Measurements from ENCODE around the gene ANKRD33B. TPM values are rescaled to one million over a fixed set of nuclear protein-coding genes. Genes with fewer than 3 reads are reported as not detected.

The ANKRD33B gene
- total RNA-seq, 4 donors from 2014 or later = 0.57 to 6.5 (median 1.7) TPM

DNA sequence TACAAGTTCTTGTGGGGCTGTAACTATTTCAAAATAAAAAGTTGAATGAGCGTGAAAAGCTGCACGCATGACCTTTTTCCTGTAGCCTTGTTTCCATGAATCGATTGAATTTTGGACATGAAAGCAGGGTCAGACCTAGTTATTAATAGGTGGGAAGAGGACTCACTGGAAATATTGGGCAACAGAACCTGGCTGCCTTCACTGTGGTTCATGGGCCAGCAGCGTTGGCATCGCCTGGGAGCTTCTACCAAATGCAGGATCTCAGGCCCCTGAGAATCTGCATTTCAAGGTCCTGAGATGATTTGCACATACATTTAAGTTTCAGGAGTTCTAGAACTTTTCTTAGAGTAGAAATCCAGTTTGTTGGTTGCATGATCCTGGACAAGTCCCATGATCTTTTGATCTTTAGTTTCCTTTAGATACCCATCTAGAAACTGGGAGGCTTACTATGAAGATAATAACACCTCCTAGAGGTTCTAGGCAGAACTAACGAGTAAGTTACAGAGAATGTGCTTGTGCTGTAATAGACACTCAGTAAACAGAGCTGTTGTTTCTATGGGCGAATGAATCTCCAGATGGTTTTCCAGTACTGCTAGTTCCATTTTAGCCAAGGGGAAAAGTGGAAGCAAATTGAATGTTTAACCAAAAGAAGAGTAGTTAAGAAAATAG is 12.4 kb downstream of the ANKRD33B start:
- peaks cover 0 to 16% (median 15%) of the 10 kb centered on the region in 3 donors for H3K4me1 ChIP-seq
- DNase-seq = no peak
- H3K27ac ChIP-seq = no peak overlapping the region
- H3K9me3 ChIP-seq = no peaks in the 10 kb centered on the region
- no peak overlapping the region for H3K4me3 ChIP-seq
- TF ChIP-seq, protein P1, sequence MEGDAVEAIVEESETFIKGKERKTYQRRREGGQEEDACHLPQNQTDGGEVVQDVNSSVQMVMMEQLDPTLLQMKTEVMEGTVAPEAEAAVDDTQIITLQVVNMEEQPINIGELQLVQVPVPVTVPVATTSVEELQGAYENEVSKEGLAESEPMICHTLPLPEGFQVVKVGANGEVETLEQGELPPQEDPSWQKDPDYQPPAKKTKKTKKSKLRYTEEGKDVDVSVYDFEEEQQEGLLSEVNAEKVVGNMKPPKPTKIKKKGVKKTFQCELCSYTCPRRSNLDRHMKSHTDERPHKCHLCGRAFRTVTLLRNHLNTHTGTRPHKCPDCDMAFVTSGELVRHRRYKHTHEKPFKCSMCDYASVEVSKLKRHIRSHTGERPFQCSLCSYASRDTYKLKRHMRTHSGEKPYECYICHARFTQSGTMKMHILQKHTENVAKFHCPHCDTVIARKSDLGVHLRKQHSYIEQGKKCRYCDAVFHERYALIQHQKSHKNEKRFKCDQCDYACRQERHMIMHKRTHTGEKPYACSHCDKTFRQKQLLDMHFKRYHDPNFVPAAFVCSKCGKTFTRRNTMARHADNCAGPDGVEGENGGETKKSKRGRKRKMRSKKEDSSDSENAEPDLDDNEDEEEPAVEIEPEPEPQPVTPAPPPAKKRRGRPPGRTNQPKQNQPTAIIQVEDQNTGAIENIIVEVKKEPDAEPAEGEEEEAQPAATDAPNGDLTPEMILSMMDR (IDR thresholded peaks at IDR 0.05) = peak in 1 of 6 experiments; percentile 18
- no peak for TF ChIP-seq POLR2A (IDR thresholded peaks at IDR 0.05)
- 90 to 95% methylated on average over 7 of the region's 7 CpGs for WGBS, 2 donors
- intact Hi-C loops (cut with DNase I) = no loop called here
- no peaks in the 10 kb centered on the region for H3K36me3 ChIP-seq
- H3K27me3 ChIP-seq = no peaks in the 10 kb centered on the region

DNA sequence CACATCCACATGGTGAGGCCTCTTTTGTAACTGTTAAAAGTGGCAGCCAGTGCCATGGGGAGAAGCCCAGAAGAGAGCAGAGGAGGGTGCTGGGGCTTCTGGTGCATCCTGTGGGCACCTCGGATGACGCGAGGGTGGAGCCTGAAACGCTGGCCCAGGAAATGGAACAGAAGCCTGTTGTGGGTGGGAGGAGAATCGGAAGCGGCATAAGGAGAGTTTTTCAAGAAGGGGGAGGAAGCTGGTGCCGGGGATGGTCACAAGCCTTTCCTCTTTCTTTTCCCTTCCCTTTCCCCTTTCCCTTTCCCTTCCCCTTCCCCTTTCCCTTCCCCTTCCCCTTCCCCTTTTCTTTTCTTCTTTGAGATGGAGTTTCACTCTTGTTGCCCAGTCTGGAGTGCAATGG is 12.9 kb downstream of the ANKRD33B start:
- DNase-seq = no peak

DNA sequence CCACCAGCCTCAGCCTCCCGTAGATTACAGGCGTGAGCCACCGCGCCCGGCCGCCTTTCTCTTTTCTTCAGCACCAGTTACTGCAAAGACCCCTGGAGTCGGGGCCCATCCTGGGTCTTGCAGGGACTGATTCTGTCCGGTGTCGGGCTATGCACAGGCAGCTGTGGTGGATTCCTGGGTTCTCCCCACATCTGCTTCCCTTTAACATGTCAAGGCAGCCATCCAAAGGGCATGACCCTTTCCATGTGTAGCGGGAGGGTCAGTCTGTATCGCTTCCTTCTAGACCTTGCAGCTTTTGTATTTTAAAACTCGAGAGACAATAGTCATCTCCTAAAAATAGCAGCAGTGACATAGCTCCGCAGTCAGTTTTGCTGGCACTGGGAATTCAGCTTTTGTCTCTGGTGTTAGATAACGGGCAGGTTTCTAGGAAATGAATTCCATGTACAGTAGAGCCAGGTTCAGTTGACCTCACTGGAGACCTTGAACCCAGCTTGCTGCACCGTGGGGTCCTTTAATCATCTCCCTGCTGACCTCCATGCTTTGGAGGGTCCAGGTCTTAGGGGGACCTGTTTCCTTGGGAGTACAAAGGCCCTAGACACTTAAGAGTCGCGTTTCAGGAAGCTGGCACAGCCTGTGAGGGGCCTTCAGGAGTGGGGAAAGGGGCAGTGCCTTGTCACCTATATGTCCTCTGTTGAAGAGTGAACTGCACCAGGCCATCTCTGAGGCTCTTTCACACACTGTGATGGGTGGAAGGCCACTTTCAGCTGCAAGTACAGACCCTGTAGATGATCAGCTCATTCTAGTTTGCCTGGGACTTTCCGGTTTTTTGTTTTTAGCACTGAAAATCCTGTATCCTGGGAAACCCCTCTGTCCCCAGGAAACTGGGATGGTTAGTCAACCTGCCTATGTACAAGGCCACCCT is 13.8 kb downstream of the ANKRD33B start:
- H3K4me3 ChIP-seq = no peak overlapping the region
- intact Hi-C loops (cut with DNase I) = no loop called here
- H3K27me3 ChIP-seq = peaks cover 0 to under 1% (median 0%) of the 10 kb centered on the region in 4 donors
- no peak for DNase-seq
- no peaks in the 10 kb centered on the region for H3K9me3 ChIP-seq
- H3K27ac ChIP-seq = peak overlapping the region in 2 of 4 donors; percentile 32 to 34
- TF ChIP-seq, protein P1 (IDR thresholded peaks at IDR 0.05) = no peak
- no peak for TF ChIP-seq POLR2A (IDR thresholded peaks at IDR 0.05)
- H3K4me1 ChIP-seq = peaks cover 0 to 29% (median 22%) of the 10 kb centered on the region in 3 donors
- WGBS, 2 donors = 49 to 68% methylated on average over 14 of the region's 18 CpGs
- no peaks in the 10 kb centered on the region for H3K36me3 ChIP-seq

More for the DNA sequence above, 12.9 kb downstream of the ANKRD33B start:
- TF ChIP-seq POLR2A (IDR thresholded peaks at IDR 0.05) = no peak
- TF ChIP-seq, protein P1 (IDR thresholded peaks at IDR 0.05) = no peak
- H3K27ac ChIP-seq = no peak overlapping the region
- peaks cover 0 to 21% (median 20%) of the 10 kb centered on the region in 3 donors for H3K4me1 ChIP-seq
- H3K27me3 ChIP-seq = no peaks in the 10 kb centered on the region
- intact Hi-C loops (cut with DNase I) = no loop called here
- no peak overlapping the region for H3K4me3 ChIP-seq
- WGBS, 2 donors = 81 to 88% methylated on average over 5 to 7 of the region's 7 CpGs
- H3K36me3 ChIP-seq = no peaks in the 10 kb centered on the region
- no peaks in the 10 kb centered on the region for H3K9me3 ChIP-seq

DNA sequence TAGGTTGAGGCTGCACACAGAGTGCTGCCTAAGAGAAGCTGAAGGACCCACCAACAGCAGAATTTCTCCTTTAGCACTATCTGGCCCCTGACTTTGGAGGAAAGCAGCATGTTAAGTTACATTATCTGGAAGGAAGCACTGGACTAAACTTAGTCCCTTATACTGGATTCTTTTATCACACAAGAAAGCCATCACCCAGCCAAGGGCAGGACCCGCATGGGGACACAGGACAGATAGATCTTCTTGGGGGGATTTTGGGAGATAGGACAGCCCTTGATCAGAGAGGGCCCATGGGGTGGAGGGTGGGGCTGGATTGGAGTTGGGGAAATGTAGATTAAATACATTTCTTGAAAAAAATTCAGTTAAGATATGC is 14.4 kb downstream of the ANKRD33B start:
- peaks cover 0 to 30% (median 22%) of the 10 kb centered on the region in 3 donors for H3K4me1 ChIP-seq
- H3K9me3 ChIP-seq = no peaks in the 10 kb centered on the region
- no peaks in the 10 kb centered on the region for H3K36me3 ChIP-seq
- WGBS, 2 donors = 86 to 100% methylated on average over 1 of the region's 1 CpG
- H3K27ac ChIP-seq = peak overlapping the region in 1 of 4 donors; percentile 32
- TF ChIP-seq POLR2A (IDR thresholded peaks at IDR 0.05) = no peak
- TF ChIP-seq, protein P1 (IDR thresholded peaks at IDR 0.05) = no peak
- DNase-seq = no peak
- H3K4me3 ChIP-seq = no peak overlapping the region
- intact Hi-C loops (cut with DNase I) = no loop called here
- H3K27me3 ChIP-seq = peaks cover 0 to 3% (median 0%) of the 10 kb centered on the region in 4 donors

DNA sequence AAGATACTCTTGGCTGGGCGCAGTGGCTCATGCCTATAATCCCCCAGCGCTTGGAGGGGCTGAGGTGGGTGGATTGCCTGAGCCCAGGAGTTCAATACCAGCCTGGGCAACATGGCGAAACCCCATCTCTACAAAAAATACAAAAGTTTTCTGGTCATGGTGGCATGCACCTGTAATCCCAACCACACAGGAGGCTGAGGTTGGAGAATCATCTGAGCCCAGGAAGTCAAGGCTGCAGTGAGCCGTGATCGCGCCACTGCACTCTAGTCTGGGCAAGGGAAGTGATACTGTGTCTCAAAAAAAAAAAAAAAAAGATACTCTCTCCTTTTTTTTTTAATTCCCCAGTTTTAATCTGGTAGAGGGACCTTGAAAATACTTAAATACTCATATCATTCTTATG is 15.0 kb downstream of the ANKRD33B start:
- Histone ChIP-seq H3K27me3 (peaks cover 0 to 4% (median 0%) of the 10 kb centered on the region in 4 donors), H3K27ac (no peak overlapping the region), H3K36me3 (no peaks in the 10 kb centered on the region), H3K4me1 (peaks cover 0 to 30% (median 22%) of the 10 kb centered on the region in 3 donors), H3K4me3 (no peak overlapping the region), H3K9me3 (no peaks in the 10 kb centered on the region)
- DNase-seq = no peak
- TF ChIP-seq POLR2A (IDR thresholded peaks at IDR 0.05) = no peak
- TF ChIP-seq, protein P1 (IDR thresholded peaks at IDR 0.05) = no peak
- intact Hi-C loops (cut with DNase I) = no loop called here
- 76 to 91% methylated on average over 6 of the region's 6 CpGs for WGBS, 2 donors

All from esophagus squamous epithelium (tissue), 5 donors.